Lower lobe of right lung (tissue), 2 donors: ENCODE data around the gene ZNF326. TPM values are rescaled to one million over a fixed set of nuclear protein-coding genes. Genes with fewer than 3 reads are reported as not detected.

Experiments used
- ATAC-seq, 2 donors: fragments of 200-7000 bp; cut with Tn5 transposase; one replicate each; pipeline ENCODE4 v1.9.1; 2020 to 2022; ENCODE audit warnings: mild to moderate bottlenecking in 2 of 2, moderate library complexity in 2 of 2
- DNase-seq: peaks from one replicate; pipeline ENCODE4 v3.0.0-alpha.2; 2020
- H3K27ac ChIP-seq: fragments of 200-600 bp; one replicate; pipeline ENCODE4 v1.8.0; 2022
- H3K27me3 ChIP-seq: fragments of 200-600 bp; one replicate; pipeline ENCODE4 v1.8.0; 2022; ENCODE audit warnings: low read depth
- H3K36me3 ChIP-seq: fragments of 200-600 bp; one replicate; pipeline ENCODE4 v1.8.0; 2022; ENCODE audit warnings: mild to moderate bottlenecking
- H3K4me1 ChIP-seq: fragments of 200-600 bp; one replicate; pipeline ENCODE4 v1.8.0; 2022
- H3K4me3 ChIP-seq: fragments of 200-600 bp; one replicate; pipeline ENCODE4 v1.8.0; 2022; ENCODE audit warnings: mild to moderate bottlenecking
- H3K9me3 ChIP-seq: fragments of 200-600 bp; one replicate; pipeline ENCODE4 v1.8.0; 2022
- CTCF ChIP-seq: fragments of 200-600 bp; IDR thresholded peaks from one replicate; pipeline ENCODE4 v1.8.0; 2022; ENCODE audit warnings: antibody characterized with exemption, mild to moderate bottlenecking
- intact Hi-C: fragments of 100-400 bp; cut with DNase I; formaldehyde crosslinking; loops from one replicate; pipeline ENCODE4 v1.11.0; 2022
- total RNA-seq: library from RNA; stranded (reverse); fragmentation: NEBNext Ultra II Directional; extraction: Animal tissue kit (Norgen Biotek cat#: 25700); gene quantifications from one replicate; pipeline ENCODE4 v1.2.1, GENCODE V29; 2021
- donor health status: DM: no; HTN: yes; CAD: no; lungs with severe emphysema.

Gene ZNF326
- total RNA-seq, 1 donor from 2014 or later = 16.1 TPM

- TF ChIP-seq CTCF = no peak
- no peak overlapping the region for H3K27ac ChIP-seq
- intact Hi-C loops = no loop called here
- H3K9me3 ChIP-seq = no peaks in the 10 kb centered on the region
- H3K4me1 ChIP-seq = no peaks in the 10 kb centered on the region
- ATAC-seq (no peak), DNase-seq (no peak)
- no peak overlapping the region for H3K4me3 ChIP-seq
- no peaks in the 10 kb centered on the region for H3K27me3 ChIP-seq
- H3K36me3 ChIP-seq = no peaks in the 10 kb centered on the region
Measured at GRCh38 chr1:89962024-89962741, 32.7 kb upstream of the ZNF326 start.

GRCh38 chr1:89962742-89963075, 32.2 kb upstream of the ZNF326 start:
- no peaks in the 10 kb centered on the region for H3K4me1 ChIP-seq
- ATAC-seq (no peak), DNase-seq (no peak)
- intact Hi-C loops = no loop called here
- TF ChIP-seq CTCF = no peak
- no peaks in the 10 kb centered on the region for H3K36me3 ChIP-seq
- no peaks in the 10 kb centered on the region for H3K9me3 ChIP-seq
- no peak overlapping the region for H3K4me3 ChIP-seq
- H3K27me3 ChIP-seq = no peaks in the 10 kb centered on the region
- H3K27ac ChIP-seq = no peak overlapping the region

- Histone ChIP-seq H3K4me1 (no peaks in the 10 kb centered on the region), H3K27me3 (no peaks in the 10 kb centered on the region), H3K27ac (no peak overlapping the region), H3K9me3 (no peaks in the 10 kb centered on the region), H3K4me3 (no peak overlapping the region), H3K36me3 (no peaks in the 10 kb centered on the region)
- DNase-seq (no peak), ATAC-seq (no peak)
- intact Hi-C loops = no loop called here
- no peak for TF ChIP-seq CTCF
Measured at GRCh38 chr1:89965193-89965768, 29.6 kb upstream of the ZNF326 start.

- H3K36me3 ChIP-seq = no peaks in the 10 kb centered on the region
- no peaks in the 10 kb centered on the region for H3K27me3 ChIP-seq
- H3K9me3 ChIP-seq = no peaks in the 10 kb centered on the region
- no peak overlapping the region for H3K4me3 ChIP-seq
- TF ChIP-seq CTCF = no peak
- H3K27ac ChIP-seq = no peak overlapping the region
- intact Hi-C loops = no loop called here
- DNase-seq (no peak), ATAC-seq (no peak)
- no peaks in the 10 kb centered on the region for H3K4me1 ChIP-seq
Measured at GRCh38 chr1:89966656-89967055, 28.3 kb upstream of the ZNF326 start.

GRCh38 chr1:89971600-89971999, 23.3 kb upstream of the ZNF326 start:
- Histone ChIP-seq H3K4me1 (peaks cover 4% of the 10 kb centered on the region), H3K9me3 (no peaks in the 10 kb centered on the region), H3K4me3 (no peak overlapping the region), H3K27ac (no peak overlapping the region), H3K36me3 (no peaks in the 10 kb centered on the region), H3K27me3 (no peaks in the 10 kb centered on the region)
- intact Hi-C loops = no loop called here
- DNase-seq (no peak), ATAC-seq (no peak)
- TF ChIP-seq CTCF = no peak
